K562 (cell line): ENCODE data around the gene SENP3. TPM values are rescaled to one million over a fixed set of nuclear protein-coding genes. Genes with fewer than 3 reads are reported as not detected.

ENCODE experiments used
- ATAC-seq: fragments of 200-7000 bp; cut with Tn5 transposase; 3 replicates; pipeline ENCODE4 v1.9.1; 2020; ENCODE audit warnings: moderate library complexity
- BruUV-seq: library from RNA; stranded (reverse); fragments of 400-500 nt; replicated peaks from 2 replicates; lab custom pipeline; 2021; lab: Mats Ljungman, UMichigan
- CTCF ChIA-PET: fragments of 300-600 bp; formaldehyde crosslinking; extraction: SDS; loops from one replicate; lab custom pipeline; 2021; ENCODE audit warnings: low intra/inter-chr PET ratio; lab: Yijun Ruan, JAX
- POLR2A ChIA-PET: fragments of 300-600, 350-650 bp; sonication (Branson Sonifier 250); formaldehyde crosslinking; extraction: SDS; loops from one replicate; lab custom pipeline; 2021; ENCODE audit warnings: antibody characterized with exemption, inconsistent platforms; lab: Yijun Ruan, JAX
- DNase-seq, 4 experiments: peaks; one replicate each; pipeline versions ENCODE4 v3.0.0 to v3.0.0-alpha.2; 2011 to 2018; ENCODE audit warnings: low spot score in 3 of 4, mixed read lengths in 3 of 4; ENCODE audit errors: extremely low read depth in 1 of 4
- FAIRE-seq: peaks from 2 replicates; lab custom pipeline; 2011; peaks lifted over from hg19 to GRCh38; lab: Jason Lieb, UNC
- H2AFZ ChIP-seq: 2 replicates; pipeline ENCODE4 v1.6.0; 2011; ENCODE audit warnings: low read depth, low read length, control low read depth, inconsistent platforms
- H3K27ac ChIP-seq: fragments of 200-600 bp; 3 replicates; pipeline ENCODE4 v1.8.0; 2011; ENCODE audit warnings: low read depth, mild to moderate bottlenecking, control low read depth, inconsistent platforms, low read length, moderate library complexity, mixed read lengths; ENCODE audit errors: extremely low read depth
- H3K27me3 ChIP-seq, 2 experiments: fragments of 300-600 bp in 1 of 2; 2 replicates in 1 of 2; 3 replicates in 1 of 2; pipeline versions ENCODE4 v1.6.0 to v1.8.0; 2011; ENCODE audit warnings: inconsistent platforms in 2 of 2, low read length in 2 of 2, mild to moderate bottlenecking in 1 of 2, mixed read lengths in 1 of 2, moderate library complexity in 1 of 2; ENCODE audit not compliant: control insufficient read depth in 2 of 2, insufficient read depth in 2 of 2
- H3K36me3 ChIP-seq: fragments of 300-600 bp; 3 replicates; pipeline ENCODE4 v1.8.0; 2011; ENCODE audit warnings: mild to moderate bottlenecking, low read length, inconsistent platforms; ENCODE audit not compliant: control insufficient read depth, insufficient read depth
- H3K4me1 ChIP-seq, 2 experiments: fragments of 200-600 bp in 1 of 2; replicated peaks in 1 of 2; 2 replicates in 1 of 2; 3 replicates in 1 of 2; pipeline versions ENCODE4 v1.5.1 to v1.8.0; 2011; ENCODE audit warnings: inconsistent platforms in 2 of 2, low read length in 2 of 2, mild to moderate bottlenecking in 1 of 2, mixed read lengths in 1 of 2, moderate library complexity in 1 of 2; ENCODE audit not compliant: control insufficient read depth in 2 of 2, insufficient read depth in 2 of 2
- H3K4me2 ChIP-seq: 2 replicates; pipeline ENCODE4 v1.6.1; 2011; ENCODE audit warnings: low read length, control low read depth, inconsistent platforms, mixed read lengths; ENCODE audit not compliant: insufficient read depth
- H3K4me3 ChIP-seq: fragments of 200-600 bp; sonication (generic), shearing (Covaris generic); 2 replicates; pipeline ENCODE4 v1.5.1; 2016; ENCODE audit warnings: control low read depth, inconsistent platforms
- H3K79me2 ChIP-seq: fragments of 200-600 bp; 3 replicates; pipeline ENCODE4 v1.8.0; 2011; ENCODE audit warnings: low read length, inconsistent platforms; ENCODE audit not compliant: control insufficient read depth, insufficient read depth
- H3K9ac ChIP-seq, 2 experiments: 2 replicates each; pipeline versions ENCODE4 v1.6.0 to v1.6.1; 2011; ENCODE audit warnings: low read depth in 2 of 2, low read length in 2 of 2, control low read depth in 1 of 2, inconsistent platforms in 1 of 2, mild to moderate bottlenecking in 1 of 2, mixed read lengths in 1 of 2; ENCODE audit not compliant: insufficient read depth in 1 of 2
- H3K9me1 ChIP-seq: one replicate; pipeline ENCODE4 v1.6.0; 2011; ENCODE audit warnings: inconsistent platforms, mild to moderate bottlenecking, low read length, moderate library complexity; ENCODE audit not compliant: control insufficient read depth, insufficient read depth
- H3K9me3 ChIP-seq: replicated peaks from 2 replicates; pipeline ENCODE4 v1.5.1; 2011; ENCODE audit warnings: low read depth, low read length, inconsistent platforms; ENCODE audit not compliant: control insufficient read depth, insufficient read depth
- H4K20me1 ChIP-seq: replicated peaks from 2 replicates; pipeline ENCODE4 v1.6.1; 2011; ENCODE audit warnings: low read length, inconsistent platforms, mixed read lengths; ENCODE audit not compliant: control insufficient read depth, insufficient read depth
- CBFA2T3 ChIP-seq: fragments of 450-650 bp; IDR thresholded peaks from 2 replicates; pipeline ENCODE4 v1.6.1; 2017
- NR2C1 ChIP-seq, 2 experiments: fragments of 450-650 bp; IDR thresholded peaks; 2 replicates each; pipeline ENCODE4 v1.6.1; 2017; ENCODE audit warnings: mild to moderate bottlenecking in 2 of 2, antibody characterized with exemption in 1 of 2, inconsistent platforms in 1 of 2, missing compliant biosample characterization in 1 of 2, missing genetic modification characterization in 1 of 2
- POLR2G ChIP-seq: fragments of 200-400 bp; formaldehyde crosslinking; IDR thresholded peaks from 2 replicates; pipeline ENCODE4 v1.6.1; 2017; ENCODE audit warnings: low read depth, mild to moderate bottlenecking, antibody characterized with exemption, low read length, moderate library complexity
- SRSF7 ChIP-seq: fragments of 200-400 bp; formaldehyde crosslinking; optimal IDR thresholded peaks from 2 replicates; pipeline ENCODE3; 2017; ENCODE audit warnings: mild to moderate bottlenecking, low read depth, low read length
- TEAD1 ChIP-seq, 2 experiments: fragments of 450-650 bp in 1 of 2; sonication (generic) in 1 of 2; formaldehyde crosslinking; IDR thresholded peaks; 2 replicates each; pipeline versions ENCODE4 v1.4.0 to v1.8.0; 2020 to 2022; ENCODE audit warnings: mild to moderate bottlenecking in 2 of 2, missing genetic modification reagents in 1 of 2
- TFE3 ChIP-seq: fragments of 450-650 bp; formaldehyde crosslinking; IDR thresholded peaks from 2 replicates; pipeline ENCODE4 v1.4.0; 2020; ENCODE audit warnings: mild to moderate bottlenecking, mixed read lengths
- ZNF407 ChIP-seq: fragments of 450-650 bp; IDR thresholded peaks from 2 replicates; pipeline ENCODE4 v1.6.1; 2016; ENCODE audit warnings: low read depth
- WGBS: fragments of 100-300 bp; shearing (Covaris generic); methylation state at CpG from one replicate; pipeline ENCODE4 v1.1.6; 2016; ENCODE audit warnings: low coverage, mixed read lengths; ENCODE audit not compliant: insufficient coverage; ENCODE audit errors: missing lambda C conversion rate; 5-methylcytosine and 5-hydroxymethylcytosine counted together
- in situ Hi-C: fragments of 300-500 bp; cut with MboI; formaldehyde crosslinking; loops from 4 replicates; pipeline ENCODE4 v1.15.0; 2018; ENCODE audit warnings: inconsistent platforms, mixed read lengths
- intact Hi-C: fragments of 100-400 bp; cut with micrococcal nuclease; formaldehyde crosslinking; loops from 2 replicates; pipeline ENCODE4 v1.14.2; 2022
- polyA plus RNA-seq, 8 experiments: library from polyadenylated mRNA; depleted of rRNA in 4 of 8; stranded (reverse) in 5 of 8; unstranded in 3 of 8; fragments of >200 nt; fragmentation: Nextera tagmentation in 2 of 8; fragmentation: Illumina TruSeq in 1 of 8; extraction: Ambion mirVana in 2 of 8; extraction: Trizol in 1 of 8; gene quantifications; 2 replicates each; pipeline versions ENCODE4 v1.2.1 to v1.2.3, GENCODE V29; 2011 to 2014; ENCODE audit warnings: inconsistent platforms in 1 of 8, missing spikeins in 1 of 8
- total RNA-seq, 7 experiments: library from RNA; depleted of rRNA in 6 of 7; stranded (reverse); fragments of >200 nt in 6 of 7; fragmentation: Illumina TruSeq in 2 of 7; extraction: Trizol in 2 of 7; gene quantifications; 2 replicates each; pipeline versions ENCODE4 v1.2.1 to v1.2.3, GENCODE V29; 2011 to 2021; ENCODE audit warnings: low replicate concordance in 1 of 7

Gene SENP3
- total and polyA plus RNA-seq, 9 of the 15 experiments (the other 6 are each of a cell fraction or from before 2014, with no cell fraction given) = 0.63 to 102 (median 78.8) TPM

- Histone ChIP-seq H3K79me2 (no peaks in the 10 kb centered on the region), H2AFZ (peak overlapping the region; percentile 73; the same call in 1 of the 2 replicates), H3K9me1 (no peaks in the 10 kb centered on the region), H3K36me3 (no peaks in the 10 kb centered on the region), H3K9ac (peak overlapping the region in 1 of 2 experiments; percentile 88; a peak in 2 of 4 replicates), H3K9me3 (no peaks in the 10 kb centered on the region), H3K4me2 (no peak overlapping the region), H3K4me3 (no peak overlapping the region; the same call in 1 of the 2 replicates), H3K4me1 (peaks cover 8 to 25% of the 10 kb centered on the region in 2 experiments; a peak in 4 of 5 replicates), H4K20me1 (no peaks in the 10 kb centered on the region), H3K27ac (no peak overlapping the region), H3K27me3 (no peaks in the 10 kb centered on the region)
- in situ Hi-C loops (loop anchor here (10.0 to 25.0 kb wide), 2 partner anchors 195 to 512 kb away; partner anchors contain the start of genes KCTD11, SLC16A11, SLC16A13 and TMEM95), intact Hi-C loops (no loop called here)
- no TSS peak for BruUV-seq
- ChIA-PET CTCF (interaction anchor here (0.5 kb wide), 1 partner anchor 79 kb away, joined by 4 read pairs; no protein-coding TSS in a partner anchor), POLR2A (interaction anchor here (0.6 kb wide), 1 partner anchor 8 kb away, joined by 5 read pairs; no protein-coding TSS in a partner anchor)
- FAIRE-seq (no peak), ATAC-seq (no peak; the same call in 2 of the 3 replicates), DNase-seq (no peak)
- 69% methylated on average over 11 of the region's 20 CpGs for WGBS
- TF ChIP-seq TEAD1 (CRISPR knock-in tag; IDR thresholded peaks at IDR 0.05) = no peak
- TF ChIP-seq SRSF7 = no peak
- no peak for TF ChIP-seq ZNF407
- TF ChIP-seq NR2C1 (IDR thresholded peaks at IDR 0.05) = no peak
- no peak for TF ChIP-seq NR2C1 (tag; IDR thresholded peaks at IDR 0.05)
- 0 out of 2 replicates have a peak, but pooled peaks have one; percentile 22 for TF ChIP-seq CBFA2T3
- TF ChIP-seq POLR2G = no peak
- no peak for TF ChIP-seq TFE3 (CRISPR knock-in tag)
Observed at GRCh38 chr17:7549401-7550055, 12.2 kb upstream of the SENP3 start.
